Type B pancreatic cell (in vitro differentiated cells): Measurements from ENCODE around the gene SPINK5. TPM values are rescaled to one million over a fixed set of nuclear protein-coding genes. Genes with fewer than 3 reads are reported as not detected.
A peak's percentile ranks its signal among the peaks of the same experiment; 100 is the strongest.

Source experiments
- DNase-seq: peaks from one replicate; pipeline ENCODE4 v3.0.0; 2021; ENCODE audit warnings: mixed read lengths; ENCODE audit not compliant: unreplicated experiment; ENCODE audit errors: extremely low spot score
- H3K27ac Mint-ChIP-seq: 2 replicates; pipeline ENCODE4 v1.8.0; 2021; ENCODE audit warnings: mild to moderate bottlenecking, mixed read lengths
- H3K27me3 Mint-ChIP-seq: 2 replicates; pipeline ENCODE4 v1.8.0; 2021; ENCODE audit warnings: mixed read lengths
- H3K36me3 Mint-ChIP-seq: 2 replicates; pipeline ENCODE4 v1.8.0; 2021; ENCODE audit warnings: mixed read lengths
- H3K4me1 Mint-ChIP-seq: one replicate; pipeline ENCODE4 v1.8.0; 2021; ENCODE audit warnings: mixed read lengths; ENCODE audit not compliant: unreplicated experiment
- H3K4me3 Mint-ChIP-seq: 2 replicates; pipeline ENCODE4 v1.8.0; 2021; ENCODE audit warnings: mild to moderate bottlenecking, mixed read lengths
- H3K9me3 Mint-ChIP-seq: 2 replicates; pipeline ENCODE4 v1.8.0; 2021; ENCODE audit warnings: mixed read lengths
- CTCF ChIP-seq: fragments of 200-600 bp; sonication (generic); conservative IDR thresholded peaks from 2 replicates; pipeline ENCODE4 v1.5.0; 2021; ENCODE audit warnings: antibody characterized with exemption, mild to moderate bottlenecking
- total RNA-seq: library from RNA; stranded (reverse); gene quantifications from 2 replicates; pipeline ENCODE4 v1.2.1, GENCODE V29; 2021; ENCODE audit warnings: low replicate concordance

Gene SPINK5
- total RNA-seq, 1 donor from 2014 or later, result 26.0 TPM

GRCh38 chr5:148147415-148147814 lies 83.6 kb downstream of the SPINK5 start:
- Mint-ChIP-seq H3K36me3 (no peaks in the 10 kb centered on the region), H3K4me1 (peaks cover 22% of the 10 kb centered on the region), H3K27ac (peak overlapping the region; percentile 55), H3K4me3 (peak overlapping the region; percentile 23), H3K9me3 (no peaks in the 10 kb centered on the region), H3K27me3 (no peaks in the 10 kb centered on the region)
- no peak for DNase-seq
- no peak for TF ChIP-seq CTCF

GRCh38 chr5:148151872-148152271 lies 88.1 kb downstream of the SPINK5 start:
- H3K9me3 Mint-ChIP-seq, result no peaks in the 10 kb centered on the region
- no peak for TF ChIP-seq CTCF
- no peak overlapping the region for H3K4me3 Mint-ChIP-seq
- no peak for DNase-seq
- H3K27ac Mint-ChIP-seq, result no peak overlapping the region
- no peaks in the 10 kb centered on the region for H3K36me3 Mint-ChIP-seq
- peaks cover 5% of the 10 kb centered on the region for H3K4me1 Mint-ChIP-seq
- no peaks in the 10 kb centered on the region for H3K27me3 Mint-ChIP-seq

GRCh38 chr5:148152781-148153180 lies 89.0 kb downstream of the SPINK5 start:
- Mint-ChIP-seq H3K4me3 (no peak overlapping the region), H3K9me3 (no peaks in the 10 kb centered on the region), H3K36me3 (no peaks in the 10 kb centered on the region), H3K27me3 (no peaks in the 10 kb centered on the region), H3K27ac (peak overlapping the region; percentile 21), H3K4me1 (no peaks in the 10 kb centered on the region)
- DNase-seq, result no peak
- no peak for TF ChIP-seq CTCF

GRCh38 chr5:148156609-148157008 lies 92.8 kb downstream of the SPINK5 start:
- TF ChIP-seq CTCF, result no peak
- H3K4me1 Mint-ChIP-seq, result no peaks in the 10 kb centered on the region
- H3K27me3 Mint-ChIP-seq, result no peaks in the 10 kb centered on the region
- H3K27ac Mint-ChIP-seq, result no peak overlapping the region
- no peaks in the 10 kb centered on the region for H3K9me3 Mint-ChIP-seq
- H3K4me3 Mint-ChIP-seq, result no peak overlapping the region
- no peaks in the 10 kb centered on the region for H3K36me3 Mint-ChIP-seq
- no peak for DNase-seq

- H3K9me3 Mint-ChIP-seq, result no peaks in the 10 kb centered on the region
- H3K36me3 Mint-ChIP-seq, result no peaks in the 10 kb centered on the region
- H3K4me3 Mint-ChIP-seq, result no peak overlapping the region
- no peak for TF ChIP-seq CTCF
- H3K27me3 Mint-ChIP-seq, result no peaks in the 10 kb centered on the region
- H3K27ac Mint-ChIP-seq, result no peak overlapping the region
- no peaks in the 10 kb centered on the region for H3K4me1 Mint-ChIP-seq
- DNase-seq, result no peak
Measured at GRCh38 chr5:148162038-148162437, 98.3 kb downstream of the SPINK5 start.

- no peaks in the 10 kb centered on the region for H3K9me3 Mint-ChIP-seq
- H3K36me3 Mint-ChIP-seq, result no peaks in the 10 kb centered on the region
- H3K4me1 Mint-ChIP-seq, result no peaks in the 10 kb centered on the region
- no peak overlapping the region for H3K27ac Mint-ChIP-seq
- no peaks in the 10 kb centered on the region for H3K27me3 Mint-ChIP-seq
- no peak for TF ChIP-seq CTCF
- no peak overlapping the region for H3K4me3 Mint-ChIP-seq
- no peak for DNase-seq
Measured at GRCh38 chr5:148163345-148163744, 99.6 kb downstream of the SPINK5 start.
